NCI-H82 treated with DMSO at 0.1 percent for 48 hours (cell line): ENCODE measurements around the gene POLR2J2.
"Not testable (repeated sequence)": the region's sequence is repeated elsewhere in the genome, so short reads cannot be mapped to it uniquely, and the experiment has no call there.

Source experiments
- DNase-seq: peaks from one replicate; lab custom pipeline; 2025; ENCODE audit not compliant: unreplicated experiment; lab: John Stamatoyannopoulos, UW

Gene POLR2J2

GRCh38 chr7:102673447-102674067 lies 2.1 kb upstream of the POLR2J2 start:
- DNase-seq = not testable (repeated sequence)

- DNase-seq = not testable (repeated sequence)
These were observed 469 bp upstream of the POLR2J2 start for GRCh38 chr7:102671956-102672307.

- not testable (repeated sequence) for DNase-seq
These were observed 3.9 kb downstream of the POLR2J2 start for GRCh38 chr7:102667523-102667922.

GRCh38 chr7:102666850-102667249 lies 4.6 kb downstream of the POLR2J2 start:
- not testable (repeated sequence) for DNase-seq

- DNase-seq = not testable (repeated sequence)
These were observed 6.7 kb downstream of the POLR2J2 start for GRCh38 chr7:102664765-102665164.

GRCh38 chr7:102649924-102650323 lies 21.5 kb downstream of the POLR2J2 start, which contains the start of gene SPDYE2B:
SPDYE2B (plus strand) TSS chr7:102650319; CDS start chr7:102652349, 2,030 bp downstream.
- not testable (repeated sequence) for DNase-seq

GRCh38 chr7:102647813-102648212 lies 23.6 kb downstream of the POLR2J2 start:
- DNase-seq = not testable (repeated sequence)

GRCh38 chr7:102643404-102643803 lies 28.1 kb downstream of the POLR2J2 start:
- DNase-seq = not testable (repeated sequence)

- not testable (repeated sequence) for DNase-seq
These were observed 28.8 kb downstream of the POLR2J2 start, which contains the start of gene UPK3BL1 for GRCh38 chr7:102642691-102643090. UPK3BL1 (minus strand) TSS chr7:102642791; CDS start chr7:102642741, 50 bp downstream.

- not testable (repeated sequence) for DNase-seq
These were observed 32.6 kb downstream of the POLR2J2 start for GRCh38 chr7:102638848-102639247.

- not testable (repeated sequence) for DNase-seq
These were observed 34.5 kb downstream of the POLR2J2 start for GRCh38 chr7:102636956-102637355.

- not testable (repeated sequence) for DNase-seq
These were observed 36.1 kb downstream of the POLR2J2 start for GRCh38 chr7:102635354-102635753.

- not testable (repeated sequence) for DNase-seq
These were observed 37.2 kb downstream of the POLR2J2 start for GRCh38 chr7:102634299-102634698.

- not testable (repeated sequence) for DNase-seq
These were observed 40.8 kb downstream of the POLR2J2 start for GRCh38 chr7:102630622-102631021.

- not testable (repeated sequence) for DNase-seq
These were observed 44.1 kb downstream of the POLR2J2 start for GRCh38 chr7:102627271-102627904.

GRCh38 chr7:102618122-102618521 lies 53.3 kb downstream of the POLR2J2 start:
- DNase-seq = not testable (repeated sequence)

GRCh38 chr7:102616507-102617125 lies 54.8 kb downstream of the POLR2J2 start, which contains the start of gene RASA4:
RASA4 (minus strand) TSS chr7:102616756; CDS start chr7:102616689, 67 bp downstream.
- not testable (repeated sequence) for DNase-seq
